Measurements from ENCODE around the gene TGFBR3.

The TGFBR3 gene

GRCh38 chr1:91687452-91687851 lies 198.5 kb downstream of the TGFBR3 start:
- H3K27ac ChIP-seq (ENCODE audit: low read depth, low read length, poor library complexity, severe bottlenecking) = no peak overlapping the region
- H3K4me3 ChIP-seq (ENCODE audit: low read depth, low read length, poor library complexity, severe bottlenecking) = no peak overlapping the region
- no peaks in the 10 kb centered on the region for H4K20me1 ChIP-seq (ENCODE audit: insufficient read depth, low read length)
- no peaks in the 10 kb centered on the region for H3F3A ChIP-seq (ENCODE audit: insufficient read depth, low read length)
- H3K9me2 ChIP-seq (ENCODE audit: low read depth, low read length) = no peaks in the 10 kb centered on the region
- H3K4me2 ChIP-seq (ENCODE audit: low read length) = no peak overlapping the region
- H3K79me2 ChIP-seq (ENCODE audit: insufficient read depth, low read length) = no peaks in the 10 kb centered on the region
- H3K4me1 ChIP-seq (ENCODE audit: insufficient read depth, low read length, severe bottlenecking) = no peaks in the 10 kb centered on the region
- H3K9ac ChIP-seq (ENCODE audit: low read length) = no peak overlapping the region
- no peaks in the 10 kb centered on the region for H3K27me3 ChIP-seq (ENCODE audit: insufficient read depth, low read length)
- TF ChIP-seq CTCF (IDR thresholded peaks at IDR 0.05; ENCODE audit: low read length) (no peak), EZH2 (IDR thresholded peaks at IDR 0.05; ENCODE audit: borderline replicate concordance, low read length) (no peak)
- no peaks in the 10 kb centered on the region for H3K36me3 ChIP-seq (ENCODE audit: insufficient read depth, low read length)
- H3K9me3 ChIP-seq (ENCODE audit: low read length) = no peaks in the 10 kb centered on the region
- no peak overlapping the region for H2AFZ ChIP-seq (ENCODE audit: low read length)

- no peaks in the 10 kb centered on the region for H3K79me2 ChIP-seq (ENCODE audit: insufficient read depth, low read length)
- no peaks in the 10 kb centered on the region for H3K9me3 ChIP-seq (ENCODE audit: low read length)
- no peaks in the 10 kb centered on the region for H3K9me2 ChIP-seq (ENCODE audit: low read depth, low read length)
- H3K4me3 ChIP-seq (ENCODE audit: low read depth, low read length, poor library complexity, severe bottlenecking) = no peak overlapping the region
- H3K27ac ChIP-seq (ENCODE audit: low read depth, low read length, poor library complexity, severe bottlenecking) = no peak overlapping the region
- no peaks in the 10 kb centered on the region for H3K27me3 ChIP-seq (ENCODE audit: insufficient read depth, low read length)
- no peak overlapping the region for H3K4me2 ChIP-seq (ENCODE audit: low read length)
- H2AFZ ChIP-seq (ENCODE audit: low read length) = no peak overlapping the region
- H4K20me1 ChIP-seq (ENCODE audit: insufficient read depth, low read length) = no peaks in the 10 kb centered on the region
- TF ChIP-seq EZH2 (IDR thresholded peaks at IDR 0.05; ENCODE audit: borderline replicate concordance, low read length) (no peak), CTCF (IDR thresholded peaks at IDR 0.05; ENCODE audit: low read length) (no peak)
- no peaks in the 10 kb centered on the region for H3K36me3 ChIP-seq (ENCODE audit: insufficient read depth, low read length)
- H3K4me1 ChIP-seq (ENCODE audit: insufficient read depth, low read length, severe bottlenecking) = no peaks in the 10 kb centered on the region
- no peak overlapping the region for H3K9ac ChIP-seq (ENCODE audit: low read length)
- H3F3A ChIP-seq (ENCODE audit: insufficient read depth, low read length) = no peaks in the 10 kb centered on the region
These were observed 200.0 kb downstream of the TGFBR3 start for GRCh38 chr1:91685994-91686393.

- TF ChIP-seq CTCF (IDR thresholded peaks at IDR 0.05; ENCODE audit: low read length) (no peak), EZH2 (IDR thresholded peaks at IDR 0.05; ENCODE audit: borderline replicate concordance, low read length) (no peak)
- H3K9me3 ChIP-seq (ENCODE audit: low read length) = no peaks in the 10 kb centered on the region
- H3K9ac ChIP-seq (ENCODE audit: low read length) = no peak overlapping the region
- no peaks in the 10 kb centered on the region for H3K36me3 ChIP-seq (ENCODE audit: insufficient read depth, low read length)
- no peak overlapping the region for H3K4me3 ChIP-seq (ENCODE audit: low read depth, low read length, poor library complexity, severe bottlenecking)
- no peaks in the 10 kb centered on the region for H3K79me2 ChIP-seq (ENCODE audit: insufficient read depth, low read length)
- H4K20me1 ChIP-seq (ENCODE audit: insufficient read depth, low read length) = no peaks in the 10 kb centered on the region
- no peak overlapping the region for H3K4me2 ChIP-seq (ENCODE audit: low read length)
- H3K9me2 ChIP-seq (ENCODE audit: low read depth, low read length) = no peaks in the 10 kb centered on the region
- H3K27ac ChIP-seq (ENCODE audit: low read depth, low read length, poor library complexity, severe bottlenecking) = no peak overlapping the region
- H3F3A ChIP-seq (ENCODE audit: insufficient read depth, low read length) = no peaks in the 10 kb centered on the region
- H2AFZ ChIP-seq (ENCODE audit: low read length) = no peak overlapping the region
- no peaks in the 10 kb centered on the region for H3K4me1 ChIP-seq (ENCODE audit: insufficient read depth, low read length, severe bottlenecking)
- no peaks in the 10 kb centered on the region for H3K27me3 ChIP-seq (ENCODE audit: insufficient read depth, low read length)
These were observed 201.3 kb downstream of the TGFBR3 start for GRCh38 chr1:91684481-91685196.
